GM19351 (cell line): ENCODE results near the gene ATP6V1C2.
"Not testable (repeated sequence)": the region's sequence is repeated elsewhere in the genome, so short reads cannot be mapped to it uniquely, and the experiment has no call there.

ENCODE experiments used
- ATAC-seq: cut with Tn5 transposase; IDR thresholded peaks from one replicate; pipeline ENCODE4 v1.9.1; 2021; ENCODE audit warnings: mild to moderate bottlenecking, moderate library complexity; ENCODE audit not compliant: unreplicated experiment

The ATP6V1C2 gene

GRCh38 chr2:10765461-10765860, 44.0 kb downstream of the ATP6V1C2 start:
- no peak for ATAC-seq

GRCh38 chr2:10765914-10766313, 44.5 kb downstream of the ATP6V1C2 start:
- no peak for ATAC-seq

- ATAC-seq = no peak
Observed at GRCh38 chr2:10768063-10768507, 46.7 kb downstream of the ATP6V1C2 start.

GRCh38 chr2:10770956-10771750, 49.7 kb downstream of the ATP6V1C2 start:
- ATAC-seq = no peak

- no peak for ATAC-seq
Observed at GRCh38 chr2:10771786-10772185, 50.4 kb downstream of the ATP6V1C2 start.

GRCh38 chr2:10772201-10772867, 50.9 kb downstream of the ATP6V1C2 start:
- no peak for ATAC-seq

GRCh38 chr2:10772868-10773215, 51.4 kb downstream of the ATP6V1C2 start:
- no peak for ATAC-seq

GRCh38 chr2:10773821-10774341, 52.5 kb downstream of the ATP6V1C2 start:
- no peak for ATAC-seq

GRCh38 chr2:10774394-10774793, 53.0 kb downstream of the ATP6V1C2 start:
- ATAC-seq = no peak

GRCh38 chr2:10775021-10775780, 53.8 kb downstream of the ATP6V1C2 start:
- ATAC-seq = no peak

GRCh38 chr2:10775831-10776230, 54.4 kb downstream of the ATP6V1C2 start:
- ATAC-seq = no peak

GRCh38 chr2:10776231-10776977, 55.0 kb downstream of the ATP6V1C2 start:
- ATAC-seq = no peak

- no peak for ATAC-seq
Observed at GRCh38 chr2:10777111-10777841, 55.8 kb downstream of the ATP6V1C2 start.

- ATAC-seq = no peak
Observed at GRCh38 chr2:10777842-10778723, 56.7 kb downstream of the ATP6V1C2 start.

GRCh38 chr2:10778724-10779115, 57.3 kb downstream of the ATP6V1C2 start:
- no peak for ATAC-seq

GRCh38 chr2:10779776-10780490, 58.5 kb downstream of the ATP6V1C2 start:
- ATAC-seq = no peak

- no peak for ATAC-seq
Observed at GRCh38 chr2:10780491-10780820, 59.0 kb downstream of the ATP6V1C2 start.

- not testable (repeated sequence) for ATAC-seq
Observed at GRCh38 chr2:10780821-10781220, 59.4 kb downstream of the ATP6V1C2 start.

GRCh38 chr2:10781746-10782145, 60.3 kb downstream of the ATP6V1C2 start:
- ATAC-seq = no peak
